ENCODE data around the gene DDN.

DDN gene

DNA sequence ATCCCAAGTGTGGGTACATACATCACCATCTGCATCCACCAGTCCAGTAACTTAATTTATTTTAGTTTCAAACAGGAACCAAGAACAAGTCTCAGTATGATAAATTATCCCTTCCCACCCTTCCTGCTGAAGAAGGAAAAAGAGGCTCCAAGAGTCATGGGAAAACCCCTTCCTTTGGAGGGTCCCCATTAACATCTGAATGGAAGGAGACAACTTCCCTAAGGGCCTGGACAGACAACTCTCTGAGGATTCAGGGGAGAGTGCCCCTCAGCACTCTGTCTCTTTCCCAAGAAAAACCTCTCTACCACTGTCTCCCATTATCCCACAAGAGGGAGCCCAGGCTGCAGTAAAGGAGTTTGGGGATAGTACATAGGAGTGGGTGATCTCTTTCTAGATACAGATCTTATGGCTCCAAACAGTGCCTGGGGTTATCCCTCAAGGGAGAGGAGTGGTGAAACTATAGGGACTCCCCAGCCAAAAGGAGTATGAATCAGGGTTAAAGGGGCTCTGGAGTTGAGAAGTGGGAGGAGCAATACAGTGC, 33.8 kb downstream of the DDN start:
- no peak overlapping the region for H3K4me3 ChIP-seq (ENCODE audit: low read depth, low read length)
- TF ChIP-seq, protein P1, sequence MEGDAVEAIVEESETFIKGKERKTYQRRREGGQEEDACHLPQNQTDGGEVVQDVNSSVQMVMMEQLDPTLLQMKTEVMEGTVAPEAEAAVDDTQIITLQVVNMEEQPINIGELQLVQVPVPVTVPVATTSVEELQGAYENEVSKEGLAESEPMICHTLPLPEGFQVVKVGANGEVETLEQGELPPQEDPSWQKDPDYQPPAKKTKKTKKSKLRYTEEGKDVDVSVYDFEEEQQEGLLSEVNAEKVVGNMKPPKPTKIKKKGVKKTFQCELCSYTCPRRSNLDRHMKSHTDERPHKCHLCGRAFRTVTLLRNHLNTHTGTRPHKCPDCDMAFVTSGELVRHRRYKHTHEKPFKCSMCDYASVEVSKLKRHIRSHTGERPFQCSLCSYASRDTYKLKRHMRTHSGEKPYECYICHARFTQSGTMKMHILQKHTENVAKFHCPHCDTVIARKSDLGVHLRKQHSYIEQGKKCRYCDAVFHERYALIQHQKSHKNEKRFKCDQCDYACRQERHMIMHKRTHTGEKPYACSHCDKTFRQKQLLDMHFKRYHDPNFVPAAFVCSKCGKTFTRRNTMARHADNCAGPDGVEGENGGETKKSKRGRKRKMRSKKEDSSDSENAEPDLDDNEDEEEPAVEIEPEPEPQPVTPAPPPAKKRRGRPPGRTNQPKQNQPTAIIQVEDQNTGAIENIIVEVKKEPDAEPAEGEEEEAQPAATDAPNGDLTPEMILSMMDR (IDR thresholded peaks at IDR 0.05; ENCODE audit: control insufficient read depth, extremely low read depth, insufficient read depth), result no peak
- no peak for DNase-seq (ENCODE audit: low read depth)

DNA sequence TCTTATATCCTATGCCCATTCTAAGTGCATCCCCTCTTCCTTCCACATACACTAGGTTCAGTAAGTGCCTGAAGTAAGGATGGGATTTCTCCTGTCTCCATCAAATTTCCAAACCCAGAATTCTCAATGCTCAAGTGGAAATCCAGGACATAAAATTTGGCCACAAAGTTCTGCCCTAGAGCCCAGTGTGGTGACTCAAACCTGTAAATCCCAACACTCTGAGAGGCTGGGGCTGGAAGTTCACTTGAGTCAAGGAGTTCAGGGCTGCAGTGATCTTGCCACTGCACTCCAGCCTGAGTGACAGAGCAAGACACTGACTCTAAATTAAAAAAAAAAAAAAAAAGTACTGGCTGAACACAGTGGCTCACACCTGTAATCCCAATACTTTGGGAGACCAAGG, 37.4 kb downstream of the DDN start:
- no peak for DNase-seq (ENCODE audit: low read depth)
- H3K4me3 ChIP-seq (ENCODE audit: low read depth, low read length), result no peak overlapping the region
- TF ChIP-seq, protein P1 (IDR thresholded peaks at IDR 0.05; ENCODE audit: control insufficient read depth, extremely low read depth, insufficient read depth), result no peak

DNA sequence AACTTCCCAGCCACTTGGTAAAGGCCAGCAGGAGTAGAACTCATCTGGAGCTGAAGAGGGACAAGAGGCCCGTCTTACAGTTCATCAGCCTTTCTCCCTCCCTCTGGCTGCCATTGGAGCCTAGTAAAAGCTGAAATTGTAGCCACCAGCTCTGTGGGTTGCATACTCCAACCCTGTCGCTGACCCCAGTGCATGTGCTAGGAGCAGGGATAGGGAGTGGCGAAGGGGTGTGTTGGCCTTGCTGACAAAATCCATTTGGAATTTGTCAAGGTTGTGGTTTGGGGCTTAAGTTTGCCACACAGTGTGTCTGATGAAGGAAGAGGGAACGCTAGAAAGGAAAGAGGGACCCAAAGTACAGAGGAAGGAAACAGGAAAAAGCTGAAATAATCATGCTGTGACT, 37.8 kb downstream of the DDN start:
- DNase-seq (ENCODE audit: low read depth), result no peak
- TF ChIP-seq, protein P1 (IDR thresholded peaks at IDR 0.05; ENCODE audit: control insufficient read depth, extremely low read depth, insufficient read depth), result no peak

DNA sequence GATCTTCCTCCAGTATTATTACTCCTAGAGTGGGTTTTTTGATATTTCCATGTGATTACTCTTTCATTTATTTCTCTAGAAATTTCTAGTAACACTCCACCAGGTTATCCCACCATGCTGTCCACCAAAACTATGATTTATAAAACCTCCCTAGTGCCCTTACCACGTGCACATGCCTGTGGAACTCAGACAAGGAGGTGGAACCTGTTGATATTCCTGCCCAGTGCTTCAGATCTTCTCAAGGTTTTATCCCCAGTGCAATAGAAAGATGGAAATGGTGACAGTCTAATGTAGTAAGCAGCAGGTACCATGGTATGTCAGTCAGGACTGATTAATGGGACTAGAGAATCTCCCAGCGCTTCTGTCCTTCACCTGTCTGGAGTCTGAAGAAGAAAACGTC, 38.3 kb downstream of the DDN start:
- DNase-seq (ENCODE audit: low read depth), result no peak
- TF ChIP-seq, protein P1 (IDR thresholded peaks at IDR 0.05; ENCODE audit: control insufficient read depth, extremely low read depth, insufficient read depth), result no peak

More for the DNA sequence above, 37.8 kb downstream of the DDN start:
- H3K4me3 ChIP-seq (ENCODE audit: low read depth, low read length), result no peak overlapping the region

DNA sequence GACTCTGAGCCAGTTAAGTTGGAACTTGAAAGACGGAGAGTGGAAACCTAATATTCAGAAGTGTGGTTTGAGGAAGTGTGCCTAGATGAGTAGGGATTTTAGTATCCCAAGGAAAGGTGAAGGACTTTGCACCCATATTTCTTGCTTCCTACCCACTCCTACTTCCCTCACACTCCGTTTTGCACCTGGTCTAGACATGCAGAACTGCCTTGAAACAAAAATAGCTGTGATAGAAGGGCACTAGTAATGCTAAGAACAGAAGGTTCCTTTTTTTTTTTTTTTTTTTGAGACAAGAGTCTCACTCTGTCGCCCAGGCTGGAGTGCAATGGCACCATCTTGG, 41.2 kb downstream of the DDN start:
- peak overlapping the region; percentile 95 for H3K4me3 ChIP-seq (ENCODE audit: low read depth, low read length)
- no peak for DNase-seq (ENCODE audit: low read depth)
- TF ChIP-seq, protein P1 (IDR thresholded peaks at IDR 0.05; ENCODE audit: control insufficient read depth, extremely low read depth, insufficient read depth), result no peak

More for the DNA sequence above, 38.3 kb downstream of the DDN start:
- no peak overlapping the region for H3K4me3 ChIP-seq (ENCODE audit: low read depth, low read length)

DNA sequence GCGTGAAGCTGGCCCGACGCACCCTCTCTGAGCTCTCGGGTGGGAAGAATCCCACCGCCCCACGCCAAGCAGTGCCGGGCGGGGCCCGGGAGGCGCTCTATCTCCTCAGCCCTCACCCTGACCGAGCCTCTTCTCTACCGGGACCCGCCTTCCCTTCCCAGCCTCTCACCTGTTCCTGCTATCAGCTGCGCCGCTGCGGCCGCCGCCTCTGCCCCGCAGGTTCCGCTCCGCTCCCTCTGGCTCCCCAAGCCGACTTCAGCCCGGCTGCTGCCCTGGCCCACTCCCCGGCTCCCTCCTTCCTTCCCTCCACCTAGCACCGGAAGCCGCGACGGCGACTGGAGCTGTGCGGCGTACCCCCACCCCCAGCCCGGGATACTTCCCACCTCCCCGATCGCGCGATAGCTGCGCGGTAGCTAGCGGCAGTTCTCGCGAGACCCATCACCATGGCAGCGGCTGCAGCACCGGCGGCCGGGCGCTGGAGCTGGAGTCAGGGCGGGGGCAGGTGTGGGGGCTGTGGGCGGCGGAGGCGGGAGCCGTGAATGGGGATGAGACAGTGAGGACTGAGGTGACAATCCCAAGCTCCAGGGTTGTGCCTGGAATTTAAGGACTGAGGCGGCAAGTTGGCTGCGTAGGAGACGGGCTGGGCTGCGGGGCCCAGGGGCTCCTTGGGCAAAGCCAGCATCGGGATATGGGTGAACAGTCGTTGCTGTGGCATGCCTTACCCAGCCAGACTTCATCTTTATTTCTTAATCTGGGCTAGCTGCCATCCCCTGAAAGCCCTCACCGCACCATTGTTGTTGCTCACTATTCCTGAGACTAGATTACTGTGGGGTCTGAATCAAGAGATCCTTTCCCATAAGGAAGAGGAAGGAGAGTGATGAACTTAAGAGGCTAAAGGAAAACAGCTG, 41.8 kb downstream of the DDN start, which contains the start of gene ARF3:
ARF3 (minus strand) TSS at position 347 of the 908 bp plus-strand sequence. CDS start 16,392 bp downstream, outside the sequence.
- peak within 1 kb of the TSS; percentile 95 for H3K4me3 ChIP-seq (ENCODE audit: low read depth, low read length)
- TF ChIP-seq, protein P1 (IDR thresholded peaks at IDR 0.05; ENCODE audit: control insufficient read depth, extremely low read depth, insufficient read depth), result no peak
- peak; percentile 71 for DNase-seq (ENCODE audit: low read depth)
